Uterus (tissue), 4 donors: ENCODE results near the gene FLYWCH1. TPM values are rescaled to one million over a fixed set of nuclear protein-coding genes. Genes with fewer than 3 reads are reported as not detected.

Source experiments
- DNase-seq, 2 donors: peaks; one replicate each; pipeline ENCODE4 v3.0.0-alpha.2; 2019 to 2020
- H3K27ac ChIP-seq, 2 donors: fragments of 200-600 bp; sonication (generic); 1 replicate in 1 of 2; 2 replicates in 1 of 2; pipeline ENCODE4 v1.5.1; 2016 to 2018
- H3K27me3 ChIP-seq, 2 donors: fragments of 200-600 bp; sonication (generic); one replicate each; pipeline ENCODE4 v1.5.1; 2018 to 2019; ENCODE audit warnings: control low read depth in 1 of 2
- H3K36me3 ChIP-seq, 2 donors: fragments of 200-600 bp; sonication (generic); one replicate each; pipeline ENCODE4 v1.5.1; 2019; ENCODE audit warnings: control low read depth in 1 of 2
- H3K4me1 ChIP-seq, 2 donors: fragments of 200-600 bp; sonication (generic); one replicate each; pipeline ENCODE4 v1.5.1; 2018 to 2019; ENCODE audit warnings: control low read depth in 1 of 2
- H3K4me3 ChIP-seq, 2 donors: fragments of 200-600 bp; sonication (generic); 1 replicate in 1 of 2; 2 replicates in 1 of 2; pipeline ENCODE4 v1.5.1; 2018 to 2019; ENCODE audit warnings: mild to moderate bottlenecking in 1 of 2
- H3K9me3 ChIP-seq, 2 donors: fragments of 200-600 bp; sonication (generic); one replicate each; pipeline ENCODE4 v1.5.1; 2019; ENCODE audit warnings: control low read depth in 1 of 2
- CTCF ChIP-seq, 4 experiments: fragments of 200-600 bp in 2 of 4; fragments of 450-650 bp in 2 of 4; sonication (generic) in 2 of 4; IDR thresholded peaks; one replicate each; pipeline ENCODE4 v1.5.1; 2016 to 2019; ENCODE audit warnings: antibody characterized with exemption in 4 of 4, mild to moderate bottlenecking in 2 of 4, moderate library complexity in 1 of 4
- POLR2A ChIP-seq, 2 donors: fragments of 450-650 bp; IDR thresholded peaks; one replicate each; pipeline ENCODE4 v1.6.1; 2016; ENCODE audit warnings: antibody characterized with exemption in 2 of 2, mild to moderate bottlenecking in 1 of 2, moderate library complexity in 1 of 2
- intact Hi-C: fragments of 100-400 bp; cut with DNase I; formaldehyde crosslinking; loops from one replicate; pipeline ENCODE4 v1.15.1; 2023; ENCODE audit warnings: low total_unique reads
- small RNA-seq: library from RNA; depleted of rRNA; stranded (forward); fragments of <200 nt; gene quantifications from one replicate; pipeline ENCODE3, GENCODE V24; 2016
- total RNA-seq, 4 donors: library from RNA; depleted of rRNA in 3 of 4; stranded (reverse); fragments of >200 nt in 3 of 4; gene quantifications; one replicate each; pipeline versions ENCODE4 v1.1.0 to v1.2.4, GENCODE V29; 2014 to 2023
- donor health status: DM: yes; HTN: yes; CAD: no.

The FLYWCH1 gene
- total RNA-seq, 4 donors from 2014 or later, result 11.5 to 62.3 (median 27.2) TPM

GRCh38 chr16:2996298-2996697 is 84.6 kb downstream of the FLYWCH1 start:
- no peaks in the 10 kb centered on the region for H3K4me1 ChIP-seq
- no peak overlapping the region for H3K4me3 ChIP-seq
- no peak for TF ChIP-seq CTCF (IDR thresholded peaks at IDR 0.05)
- no peak for TF ChIP-seq POLR2A (IDR thresholded peaks at IDR 0.05)
- no peaks in the 10 kb centered on the region for H3K9me3 ChIP-seq
- no peaks in the 10 kb centered on the region for H3K36me3 ChIP-seq
- no peak for DNase-seq
- intact Hi-C loops, result no loop called here
- H3K27me3 ChIP-seq, result no peaks in the 10 kb centered on the region
- no peak overlapping the region for H3K27ac ChIP-seq

GRCh38 chr16:2999929-3000328 is 88.2 kb downstream of the FLYWCH1 start:
- Histone ChIP-seq H3K27me3 (peaks cover 0 to 3% of the 10 kb centered on the region in 2 donors), H3K4me3 (no peak overlapping the region), H3K4me1 (no peaks in the 10 kb centered on the region), H3K36me3 (no peaks in the 10 kb centered on the region), H3K27ac (no peak overlapping the region), H3K9me3 (no peaks in the 10 kb centered on the region)
- intact Hi-C loops, result no loop called here
- DNase-seq, result no peak
- no peak for TF ChIP-seq POLR2A (IDR thresholded peaks at IDR 0.05)
- TF ChIP-seq CTCF (IDR thresholded peaks at IDR 0.05), result no peak

GRCh38 chr16:3000540-3000939 is 88.8 kb downstream of the FLYWCH1 start:
- Histone ChIP-seq H3K4me1 (no peaks in the 10 kb centered on the region), H3K27me3 (peaks cover 0 to 3% of the 10 kb centered on the region in 2 donors), H3K36me3 (no peaks in the 10 kb centered on the region), H3K4me3 (no peak overlapping the region), H3K9me3 (no peaks in the 10 kb centered on the region), H3K27ac (no peak overlapping the region)
- DNase-seq, result no peak
- intact Hi-C loops, result no loop called here
- TF ChIP-seq CTCF (IDR thresholded peaks at IDR 0.05) (no peak), POLR2A (IDR thresholded peaks at IDR 0.05) (no peak)

Small RNAs within 50 kb of the gene (small RNA-seq; reads per million reads assigned to genes)
- gene LINC00514, result not detected

Other genes with a start within 250 kb of the FLYWCH1 start
- gene KCTD5, start 229.4 kb upstream of the FLYWCH1 start, total RNA-seq, result 10 to 100 TPM in 2 of 4 donors, 1 to 10 TPM in 2; 4.6 to 21.6 (median 12.7) TPM
- gene PRSS27, start 191.7 kb upstream of the FLYWCH1 start, total RNA-seq, result 1 to 10 TPM in 1 of 4 donors, under 1 TPM in 1, not detected in 2; 0.83 to 1.3 TPM
- 100 to 1,000 TPM in 3 of 4 donors, 10 to 100 TPM in 1; 92.7 to 900 (median 121) TPM for gene SRRM2, start 159.3 kb upstream of the FLYWCH1 start, total RNA-seq
- 100 to 1,000 TPM in 3 of 4 donors, 10 to 100 TPM in 1; 88.4 to 524 (median 219) TPM for gene ELOB, start 134.7 kb upstream of the FLYWCH1 start, total RNA-seq
- gene PRSS33, start 124.4 kb upstream of the FLYWCH1 start, total RNA-seq, result under 1 TPM in 1 of 4 donors, not detected in 3; 0.21 TPM
- gene PRSS41, start 113.5 kb upstream of the FLYWCH1 start, total RNA-seq, result not detected
- not detected for gene PRSS21, start 94.7 kb upstream of the FLYWCH1 start, total RNA-seq
- 10 to 100 TPM in 1 of 4 donors, 1 to 10 TPM in 1, not detected in 2; 1.3 to 15.9 TPM for gene ZG16B, start 81.6 kb upstream of the FLYWCH1 start, total RNA-seq
- 1 to 10 TPM in 1 of 4 donors, under 1 TPM in 1, not detected in 2; 0.46 to 2.4 TPM for gene PRSS22, start 53.8 kb upstream of the FLYWCH1 start, total RNA-seq
- 100 to 1,000 TPM in 1 of 4 donors, 10 to 100 TPM in 3; 27.9 to 223 (median 40.9) TPM for gene FLYWCH2, start 28.7 kb upstream of the FLYWCH1 start, total RNA-seq
- gene KREMEN2, start 52.3 kb downstream of the FLYWCH1 start, total RNA-seq, result under 1 TPM in 1 of 4 donors, not detected in 3; 0.41 TPM
- gene PAQR4, start 57.4 kb downstream of the FLYWCH1 start, total RNA-seq, result 1 to 10 TPM in 3 of 4 donors, under 1 TPM in 1; 0.26 to 4.8 (median 2.5) TPM
- gene PKMYT1, start 68.5 kb downstream of the FLYWCH1 start, total RNA-seq, result 1 to 10 TPM in 1 of 4 donors, not detected in 3; 6.1 TPM
- 1 to 10 TPM in 1 of 4 donors, under 1 TPM in 1, not detected in 2; 0.21 to 1.8 TPM for gene CLDN9, start 101.0 kb downstream of the FLYWCH1 start, total RNA-seq
- 1 to 10 TPM in 1 of 4 donors, not detected in 3; 4.1 TPM for gene CLDN6, start 106.3 kb downstream of the FLYWCH1 start, total RNA-seq
- 10 to 100 TPM; 12.6 to 76.2 (median 24.0) TPM for gene TNFRSF12A, start 108.4 kb downstream of the FLYWCH1 start, total RNA-seq
- 10 to 100 TPM in 3 of 4 donors, 1 to 10 TPM in 1; 3.6 to 67.5 (median 25.4) TPM for gene HCFC1R1, start 112.0 kb downstream of the FLYWCH1 start, total RNA-seq
- gene THOC6, start 112.1 kb downstream of the FLYWCH1 start, total RNA-seq, result 10 to 100 TPM in 3 of 4 donors, 1 to 10 TPM in 1; 3.8 to 29.0 (median 22.3) TPM
- gene BICDL2, start 125.0 kb downstream of the FLYWCH1 start, total RNA-seq, result 1 to 10 TPM in 1 of 4 donors, under 1 TPM in 2, not detected in 1; 0.26 to 1.9 (median 0.29) TPM
- gene MMP25, start 134.6 kb downstream of the FLYWCH1 start, total RNA-seq, result 1 to 10 TPM in 1 of 4 donors, under 1 TPM in 1, not detected in 2; 0.21 to 1.1 TPM
- 10 to 100 TPM in 3 of 4 donors, 1 to 10 TPM in 1; 7.5 to 37.1 (median 20.9) TPM for gene IL32, start 153.7 kb downstream of the FLYWCH1 start, total RNA-seq
- not detected for gene ZSCAN10, start 187.4 kb downstream of the FLYWCH1 start, total RNA-seq
- 10 to 100 TPM; 12.9 to 26.9 (median 18.3) TPM for gene ZNF205, start 200.7 kb downstream of the FLYWCH1 start, total RNA-seq
- 100 to 1,000 TPM in 1 of 4 donors, 10 to 100 TPM in 1, 1 to 10 TPM in 1, under 1 TPM in 1; 0.77 to 101 (median 11.1) TPM for gene ZNF213, start 223.1 kb downstream of the FLYWCH1 start, total RNA-seq